KOPT-K1 (cell line): ENCODE measurements around the gene DTX4.

Experiments used
- H3K27ac ChIP-seq: fragments of 200-600 bp; sonication (generic); 2 replicates; pipeline ENCODE4 v1.5.1; 2016; ENCODE audit warnings: antibody characterized with exemption, mild to moderate bottlenecking, low read depth, low read length; ENCODE audit not compliant: poor library complexity, severe bottlenecking
- H3K36me3 ChIP-seq: fragments of 200-600 bp; sonication (generic); 2 replicates; pipeline ENCODE4 v1.5.1; 2017; ENCODE audit warnings: antibody characterized with exemption, mild to moderate bottlenecking, low read length, moderate library complexity; ENCODE audit not compliant: insufficient read depth
- H3K9me3 ChIP-seq: fragments of 200-600 bp; sonication (generic); 2 replicates; pipeline ENCODE4 v1.5.1; 2017; ENCODE audit warnings: antibody characterized with exemption, low read length, mild to moderate bottlenecking; ENCODE audit not compliant: insufficient read depth, poor library complexity, severe bottlenecking

The DTX4 gene

DNA sequence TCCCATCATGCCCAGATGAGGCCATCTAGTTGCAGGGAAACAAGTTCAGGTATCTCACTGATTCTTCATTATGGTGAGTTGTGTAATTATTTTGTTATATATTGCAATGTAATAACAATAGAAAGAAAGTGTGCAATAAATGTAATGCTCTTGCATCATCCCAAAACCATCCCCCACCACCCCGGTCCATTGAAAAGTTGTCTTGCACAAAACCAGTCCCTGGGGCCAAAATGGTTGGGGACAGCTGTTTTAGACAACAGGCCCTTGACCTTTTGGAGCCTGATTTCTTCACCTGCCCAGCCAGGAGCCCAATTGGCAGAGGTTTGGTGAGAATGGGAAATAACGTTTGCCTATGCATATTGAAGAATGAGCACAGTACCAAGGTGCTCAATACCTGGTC lies 24.8 kb downstream of the DTX4 start:
- Histone ChIP-seq H3K9me3 (no peaks in the 10 kb centered on the region), H3K36me3 (no peaks in the 10 kb centered on the region), H3K27ac (no peak overlapping the region)

DNA sequence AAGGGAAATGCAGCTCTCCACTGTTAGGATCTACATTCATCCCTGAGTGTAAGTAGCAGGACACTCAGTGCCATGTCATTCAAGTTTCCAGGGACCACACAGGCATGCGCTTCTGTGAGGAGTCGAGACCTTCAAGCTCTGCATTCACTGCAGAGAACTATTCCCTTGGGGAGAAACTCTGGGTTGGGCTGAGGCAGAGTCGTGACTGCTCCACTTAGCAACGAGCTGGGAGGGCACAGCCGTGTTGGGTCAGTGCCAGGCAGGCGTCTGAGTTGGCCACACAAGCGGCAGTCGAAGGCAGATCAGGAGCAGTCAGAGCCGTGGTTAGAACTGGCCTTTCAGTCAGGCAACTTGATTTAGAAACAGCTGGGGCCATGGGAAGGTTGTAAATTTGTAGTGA lies 26.1 kb downstream of the DTX4 start:
- Histone ChIP-seq H3K27ac (no peak overlapping the region), H3K36me3 (no peaks in the 10 kb centered on the region), H3K9me3 (no peaks in the 10 kb centered on the region)

DNA sequence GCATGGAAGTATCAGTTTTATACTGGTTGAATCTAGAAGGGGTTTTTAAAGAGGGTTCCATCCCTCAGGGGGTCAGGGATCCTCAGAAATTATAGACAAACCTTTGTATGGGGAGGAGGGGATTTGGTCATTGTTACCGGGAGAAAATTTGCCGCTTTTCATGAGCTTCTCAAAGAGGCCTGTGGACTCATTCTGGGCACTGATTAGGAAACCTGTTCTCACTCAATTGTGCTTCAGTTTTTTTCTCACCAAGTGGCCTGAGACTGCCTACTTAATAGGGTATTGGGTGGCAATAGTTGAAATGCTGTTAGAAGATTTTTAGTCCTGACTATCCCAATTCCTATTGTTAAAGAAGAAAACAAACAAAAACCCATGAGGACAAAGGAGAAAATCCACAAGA lies 26.8 kb downstream of the DTX4 start:
- H3K36me3 ChIP-seq, result no peaks in the 10 kb centered on the region
- no peak overlapping the region for H3K27ac ChIP-seq
- H3K9me3 ChIP-seq, result no peaks in the 10 kb centered on the region

DNA sequence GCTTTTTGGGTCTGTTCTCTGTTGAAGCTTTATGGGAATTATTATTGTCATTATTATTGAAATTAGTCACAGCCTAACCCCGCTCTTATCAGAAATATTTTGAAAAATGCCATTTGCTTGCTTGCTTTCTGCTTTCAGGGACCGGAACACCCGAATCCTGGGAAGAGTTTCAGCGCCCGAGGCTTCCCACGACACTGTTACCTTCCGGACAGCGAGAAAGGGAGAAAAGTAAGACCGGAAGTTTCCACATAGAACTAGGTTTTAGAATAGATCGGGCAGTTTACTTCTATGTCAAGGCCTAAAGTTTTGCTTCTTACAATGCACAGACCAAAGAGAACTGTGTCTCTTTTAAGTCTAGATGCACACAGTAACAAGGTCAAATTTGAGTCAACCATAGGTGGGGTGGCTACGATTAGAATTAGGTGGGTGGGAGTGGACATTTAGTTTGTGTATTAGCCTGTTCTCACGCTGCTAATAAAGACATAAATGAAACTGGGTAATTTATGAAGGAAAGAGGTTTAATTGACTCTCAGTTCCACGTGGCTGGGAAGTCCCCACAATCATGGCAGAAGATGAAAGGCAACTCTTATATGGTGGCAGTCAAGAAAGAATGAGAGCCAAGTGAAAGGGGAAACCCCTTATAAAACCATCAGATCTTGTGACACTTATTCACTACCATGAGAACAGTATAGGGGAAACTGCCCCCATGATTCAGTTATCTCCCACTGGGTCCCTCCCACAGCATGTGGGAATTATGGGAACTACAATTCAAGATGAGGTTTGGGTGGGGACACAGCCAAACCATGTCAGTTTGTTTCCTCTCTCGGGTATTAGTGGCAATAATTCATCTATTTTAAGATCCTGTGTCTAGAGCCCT lies 27.9 kb downstream of the DTX4 start:
- H3K27ac ChIP-seq, result no peak overlapping the region
- no peaks in the 10 kb centered on the region for H3K9me3 ChIP-seq
- H3K36me3 ChIP-seq, result no peaks in the 10 kb centered on the region

DNA sequence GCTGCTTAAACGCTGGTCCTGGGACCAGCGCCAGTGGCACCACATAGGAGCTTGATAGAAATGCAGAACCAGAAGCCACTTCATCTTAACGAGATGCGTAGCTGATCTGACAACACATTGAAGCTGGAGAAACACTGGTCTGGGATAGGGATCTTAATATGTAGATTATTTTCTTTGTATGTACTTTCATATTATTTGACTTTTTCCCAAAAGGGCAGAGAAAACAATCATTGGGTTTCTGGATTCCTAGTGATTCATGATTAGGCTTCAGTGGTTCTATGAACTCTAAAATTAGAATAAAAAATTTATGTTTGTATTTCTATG lies 28.5 kb downstream of the DTX4 start:
- Histone ChIP-seq H3K36me3 (no peaks in the 10 kb centered on the region), H3K9me3 (no peaks in the 10 kb centered on the region), H3K27ac (no peak overlapping the region)

DNA sequence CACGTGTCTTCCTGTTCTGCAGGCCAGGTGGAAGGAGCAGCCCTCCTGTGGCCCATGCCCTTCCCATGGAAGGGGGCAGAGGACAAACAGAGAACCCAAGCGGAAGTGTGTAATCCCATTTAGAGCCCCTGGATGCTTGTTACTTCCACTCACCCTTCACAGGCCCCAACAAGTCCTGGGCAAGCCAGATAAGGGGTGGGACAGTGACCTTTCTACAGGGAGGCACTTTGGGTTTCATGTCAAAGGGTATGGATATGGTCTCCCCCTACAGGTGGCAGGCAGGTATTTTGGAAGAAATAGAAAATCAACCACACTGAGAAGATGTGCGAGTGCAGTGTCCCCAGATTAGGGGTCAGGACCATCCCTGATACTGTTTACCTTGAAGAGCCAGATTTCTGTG lies 29.4 kb downstream of the DTX4 start:
- H3K27ac ChIP-seq, result no peak overlapping the region
- no peaks in the 10 kb centered on the region for H3K9me3 ChIP-seq
- no peaks in the 10 kb centered on the region for H3K36me3 ChIP-seq

DNA sequence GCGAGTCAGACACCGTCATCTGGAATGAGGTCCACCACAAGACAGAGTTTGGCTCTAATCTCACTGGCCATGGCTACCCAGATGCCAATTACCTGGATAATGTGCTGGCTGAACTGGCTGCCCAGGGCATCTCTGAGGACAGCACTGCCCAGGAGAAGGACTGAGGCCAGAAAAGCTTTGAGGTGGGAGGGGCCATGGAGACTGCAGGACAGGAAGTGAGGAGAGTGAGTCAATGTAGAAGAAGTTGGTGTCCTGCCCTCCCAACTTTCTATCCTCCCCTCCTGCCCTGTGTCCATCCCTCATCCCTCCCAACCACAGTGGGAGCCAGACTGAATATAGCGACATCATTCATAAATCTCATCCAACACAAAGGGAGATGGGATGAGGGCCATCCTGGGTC lies 32.8 kb downstream of the DTX4 start:
- Histone ChIP-seq H3K9me3 (no peaks in the 10 kb centered on the region), H3K36me3 (no peaks in the 10 kb centered on the region), H3K27ac (no peak overlapping the region)

DNA sequence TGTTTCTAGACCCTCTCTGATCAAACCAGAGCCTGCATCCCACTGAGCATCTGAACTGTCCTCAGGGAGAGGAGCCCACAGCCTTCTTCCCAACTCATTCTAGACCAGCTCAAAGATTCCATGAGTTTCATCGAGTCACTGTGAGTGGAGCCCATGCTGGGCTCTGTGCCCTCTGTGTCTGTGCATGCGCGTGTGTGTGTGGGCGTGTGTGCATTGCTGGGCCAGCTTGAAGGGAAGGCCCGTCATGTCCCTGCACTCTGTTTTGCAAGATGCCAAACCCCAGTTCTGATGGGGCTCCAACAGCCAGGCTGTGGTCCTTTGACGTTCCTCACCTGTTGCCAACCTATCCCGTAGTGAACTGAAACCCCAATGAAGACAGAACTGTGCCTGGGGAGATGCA lies 33.7 kb downstream of the DTX4 start:
- Histone ChIP-seq H3K36me3 (no peaks in the 10 kb centered on the region), H3K9me3 (no peaks in the 10 kb centered on the region), H3K27ac (no peak overlapping the region)

DNA sequence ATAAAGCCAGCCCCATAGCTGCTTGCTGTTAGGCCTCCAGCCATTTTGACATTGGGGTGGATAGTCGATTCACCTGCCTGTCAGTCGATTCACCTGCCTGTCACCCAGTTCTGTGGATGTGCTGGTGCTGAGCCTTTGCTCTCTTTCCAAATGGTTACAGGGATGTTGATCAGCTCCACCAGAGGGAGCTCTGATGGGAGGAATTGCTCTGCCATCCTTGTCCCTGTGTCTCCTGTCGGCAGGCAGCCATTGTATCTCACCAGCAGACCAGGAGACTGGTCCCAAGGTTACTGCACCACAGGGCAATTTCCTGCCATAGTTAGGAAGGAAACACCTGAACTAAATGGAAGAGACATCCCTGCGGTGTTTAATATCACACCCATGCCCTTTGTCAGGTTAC lies 34.7 kb downstream of the DTX4 start:
- no peaks in the 10 kb centered on the region for H3K9me3 ChIP-seq
- H3K36me3 ChIP-seq, result no peaks in the 10 kb centered on the region
- no peak overlapping the region for H3K27ac ChIP-seq

DNA sequence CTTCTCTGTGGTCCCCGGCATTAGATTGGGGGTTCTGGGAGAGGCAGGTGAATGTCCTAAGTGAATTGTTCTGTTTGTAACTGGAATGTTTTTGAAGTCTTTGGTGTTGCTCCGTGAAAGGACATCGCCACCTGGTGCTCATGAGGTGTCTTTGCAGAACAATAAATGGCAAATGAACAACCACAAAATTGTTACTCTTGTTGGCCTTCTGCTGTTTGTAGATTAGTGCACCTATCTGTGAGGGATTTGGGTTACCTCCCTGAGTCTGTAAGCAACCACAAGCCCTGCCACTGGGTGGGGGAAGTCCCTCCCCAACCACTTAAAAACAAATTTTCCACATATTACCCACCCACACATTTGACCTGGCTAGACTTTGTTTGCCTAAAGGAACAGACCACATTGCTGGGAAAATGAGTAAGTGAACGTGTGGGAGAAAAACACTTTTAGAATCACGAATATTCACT lies 36.1 kb downstream of the DTX4 start:
- Histone ChIP-seq H3K9me3 (no peaks in the 10 kb centered on the region), H3K36me3 (no peaks in the 10 kb centered on the region), H3K27ac (no peak overlapping the region)

DNA sequence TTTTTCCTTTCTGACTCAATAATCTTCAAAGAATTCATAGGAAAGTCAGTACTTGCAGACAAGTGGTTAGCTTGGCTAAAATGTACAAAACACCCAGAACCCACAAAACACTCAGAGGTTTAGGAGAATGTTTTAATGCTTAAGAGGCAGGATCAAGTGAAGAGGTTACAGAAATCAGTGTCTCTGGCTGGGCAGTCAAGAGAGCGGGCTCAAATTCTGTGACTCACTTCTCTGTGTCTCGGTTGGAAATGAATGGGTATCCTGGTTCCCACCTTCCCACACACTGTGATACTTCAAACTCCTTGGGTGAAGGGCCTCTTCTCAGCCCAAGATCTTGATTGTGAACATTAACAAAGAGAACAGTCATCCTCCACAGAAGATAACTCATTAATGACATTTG lies 37.0 kb downstream of the DTX4 start:
- H3K9me3 ChIP-seq, result no peaks in the 10 kb centered on the region
- no peak overlapping the region for H3K27ac ChIP-seq
- H3K36me3 ChIP-seq, result no peaks in the 10 kb centered on the region

DNA sequence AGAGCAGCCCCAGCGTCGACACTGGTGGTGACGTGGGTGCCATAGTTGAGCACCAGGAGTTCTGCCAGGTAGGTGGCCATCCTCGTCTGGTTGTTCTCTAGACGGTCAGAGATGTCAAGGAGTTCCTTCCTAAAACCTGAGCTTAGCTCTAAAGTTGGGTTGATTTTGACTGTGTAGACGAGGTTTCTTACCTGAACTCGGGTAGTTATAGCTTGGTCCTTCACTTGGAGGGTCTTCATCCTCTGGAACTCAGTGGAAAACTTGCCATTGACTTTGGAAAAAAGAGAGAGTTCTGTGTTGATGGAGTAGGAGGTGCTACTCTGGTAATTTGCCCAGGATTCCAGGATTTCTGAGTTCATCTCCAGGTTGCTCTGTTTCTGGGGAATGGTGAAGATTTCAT lies 40.3 kb downstream of the DTX4 start:
- H3K27ac ChIP-seq, result no peak overlapping the region

DNA sequence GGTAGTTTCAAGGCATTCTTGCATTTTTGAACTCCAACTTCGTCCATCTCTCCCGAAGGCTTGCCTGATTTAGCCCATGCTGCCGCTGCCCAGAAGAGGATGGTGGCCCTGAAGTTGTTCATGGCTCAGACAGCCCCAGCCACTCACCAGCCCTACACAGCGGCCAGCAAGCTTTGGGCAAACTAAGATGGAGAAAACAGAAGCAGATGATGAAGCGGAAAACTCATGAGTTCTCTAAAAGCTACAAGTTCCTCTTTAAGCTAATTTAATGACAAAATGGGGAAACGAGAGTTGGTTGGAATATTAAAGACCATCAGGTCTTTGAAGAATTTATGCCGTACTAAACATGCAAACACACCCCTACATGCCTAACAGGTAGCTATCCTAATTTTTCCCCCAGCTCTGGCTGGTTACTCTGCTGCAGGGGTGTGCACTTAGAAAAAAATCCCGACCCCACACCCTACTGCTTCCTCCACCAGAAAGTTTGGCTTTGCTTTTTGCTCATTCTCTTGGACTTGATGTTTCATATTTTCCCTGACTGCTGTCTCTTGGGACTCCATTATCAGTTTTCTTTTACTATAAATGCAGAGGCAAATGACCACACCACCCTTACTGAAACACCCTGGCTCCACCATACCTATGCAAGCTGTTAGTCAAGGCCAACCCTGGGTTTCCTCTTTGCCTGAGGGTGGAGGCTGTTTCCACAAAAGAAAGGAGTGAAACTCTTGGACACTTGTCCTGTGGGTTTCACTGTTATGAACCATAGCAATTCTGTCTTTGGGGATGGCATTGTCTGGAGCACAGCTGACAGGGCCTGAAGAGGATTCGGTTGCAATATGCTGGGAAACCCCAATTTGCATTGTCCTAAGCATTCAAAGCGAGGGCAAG lies 41.1 kb downstream of the DTX4 start, which contains the start of gene MPEG1:
MPEG1 (minus strand) TSS at position 184 of the 888 bp plus-strand sequence; CDS start at position 122, 62 bp downstream.
- Histone ChIP-seq H3K27ac (no peak within 1 kb of the TSS), H3K36me3 (no peaks in the 10 kb centered on the region), H3K9me3 (no peaks in the 10 kb centered on the region)

More for the DNA sequence above, 40.3 kb downstream of the DTX4 start:
- Histone ChIP-seq H3K36me3 (no peaks in the 10 kb centered on the region), H3K9me3 (no peaks in the 10 kb centered on the region)

DNA sequence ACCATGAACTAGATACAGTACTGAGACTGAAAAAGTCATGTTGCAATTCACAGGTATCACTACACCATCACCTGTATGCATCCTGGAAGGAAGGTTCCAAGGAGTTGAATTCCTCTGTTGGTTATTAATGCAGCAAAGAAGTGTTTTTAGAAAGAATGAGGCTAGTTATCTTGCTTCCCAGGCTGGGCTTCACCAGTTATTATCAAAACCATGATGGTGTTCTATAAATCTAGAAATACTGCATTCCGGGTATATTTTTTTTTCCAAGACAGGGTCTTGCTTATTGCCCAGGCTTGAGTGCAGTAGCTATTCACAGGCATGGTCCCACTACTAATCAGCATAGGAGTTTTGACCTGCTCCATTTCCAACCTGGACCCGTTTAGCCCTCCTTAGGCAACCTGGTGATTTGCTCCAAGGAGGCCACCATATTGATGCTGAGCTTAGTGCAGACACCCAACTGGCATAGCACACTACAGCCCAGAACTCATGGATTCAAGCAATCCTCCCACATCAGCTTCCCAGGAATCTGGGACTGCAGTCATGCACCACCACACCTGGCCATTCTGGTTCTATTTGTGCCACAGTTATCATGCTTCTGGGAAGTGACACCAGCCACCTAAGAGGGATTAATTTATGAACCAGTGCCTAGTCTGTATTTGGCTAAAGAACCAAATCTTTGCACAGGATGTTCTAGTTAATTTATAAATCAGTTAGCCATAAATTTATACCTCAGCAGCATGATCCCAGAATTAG lies 42.4 kb downstream of the DTX4 start:
- Histone ChIP-seq H3K36me3 (no peaks in the 10 kb centered on the region), H3K27ac (no peak overlapping the region), H3K9me3 (no peaks in the 10 kb centered on the region)
